ENCODE results near the gene PERM1.
"Not testable (repeated sequence)": the region's sequence is repeated elsewhere in the genome, so short reads cannot be mapped to it uniquely, and the experiment has no call there.

The PERM1 gene, protein sequence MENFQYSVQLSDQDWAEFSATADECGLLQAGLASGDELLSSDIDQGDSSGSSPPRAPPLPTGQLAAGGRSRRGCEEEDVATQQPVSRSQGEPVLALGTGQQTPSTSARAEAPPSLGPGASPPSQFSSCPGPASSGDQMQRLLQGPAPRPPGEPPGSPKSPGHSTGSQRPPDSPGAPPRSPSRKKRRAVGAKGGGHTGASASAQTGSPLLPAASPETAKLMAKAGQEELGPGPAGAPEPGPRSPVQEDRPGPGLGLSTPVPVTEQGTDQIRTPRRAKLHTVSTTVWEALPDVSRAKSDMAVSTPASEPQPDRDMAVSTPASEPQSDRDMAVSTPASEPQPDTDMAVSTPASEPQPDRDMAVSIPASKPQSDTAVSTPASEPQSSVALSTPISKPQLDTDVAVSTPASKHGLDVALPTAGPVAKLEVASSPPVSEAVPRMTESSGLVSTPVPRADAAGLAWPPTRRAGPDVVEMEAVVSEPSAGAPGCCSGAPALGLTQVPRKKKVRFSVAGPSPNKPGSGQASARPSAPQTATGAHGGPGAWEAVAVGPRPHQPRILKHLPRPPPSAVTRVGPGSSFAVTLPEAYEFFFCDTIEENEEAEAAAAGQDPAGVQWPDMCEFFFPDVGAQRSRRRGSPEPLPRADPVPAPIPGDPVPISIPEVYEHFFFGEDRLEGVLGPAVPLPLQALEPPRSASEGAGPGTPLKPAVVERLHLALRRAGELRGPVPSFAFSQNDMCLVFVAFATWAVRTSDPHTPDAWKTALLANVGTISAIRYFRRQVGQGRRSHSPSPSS

DNA sequence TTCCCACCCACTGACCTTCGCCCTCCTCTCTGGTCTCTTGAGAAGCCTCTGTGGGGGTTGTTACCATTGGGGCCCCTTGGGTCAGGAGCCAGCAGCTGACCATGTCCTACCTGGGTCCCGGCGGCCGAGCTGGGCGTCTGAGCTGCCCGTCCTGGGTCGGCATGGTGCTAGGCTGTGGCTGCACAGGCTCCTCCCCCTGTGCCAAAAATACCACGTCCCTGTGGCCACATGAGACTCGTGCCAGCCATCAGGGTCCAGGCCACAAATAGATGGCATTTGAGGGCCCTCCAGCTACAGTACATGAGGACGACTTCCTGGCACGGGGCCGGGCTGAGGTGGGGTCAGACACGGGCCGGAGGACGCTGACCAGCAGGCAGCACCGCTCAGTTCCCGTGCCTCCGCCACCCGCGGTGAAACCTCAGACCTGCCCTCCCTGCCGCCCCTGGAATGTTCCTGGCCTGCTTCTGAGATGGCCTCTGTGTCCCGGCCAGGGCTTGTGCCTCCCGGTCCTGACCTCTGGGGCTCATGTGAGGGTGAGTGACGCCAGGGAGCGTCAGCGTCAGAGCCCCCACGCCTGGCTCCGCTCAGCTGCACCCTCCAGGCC is at the start of gene PERM1:
TSS of gene PERM1 (minus strand) at position 139 of the 604 bp plus-strand sequence. CDS start 1,064 bp downstream, outside the sequence.
- DNase-seq (ENCODE audit: low read depth in 2 of 2, low spot score in 1 of 2), result no peak

DNA sequence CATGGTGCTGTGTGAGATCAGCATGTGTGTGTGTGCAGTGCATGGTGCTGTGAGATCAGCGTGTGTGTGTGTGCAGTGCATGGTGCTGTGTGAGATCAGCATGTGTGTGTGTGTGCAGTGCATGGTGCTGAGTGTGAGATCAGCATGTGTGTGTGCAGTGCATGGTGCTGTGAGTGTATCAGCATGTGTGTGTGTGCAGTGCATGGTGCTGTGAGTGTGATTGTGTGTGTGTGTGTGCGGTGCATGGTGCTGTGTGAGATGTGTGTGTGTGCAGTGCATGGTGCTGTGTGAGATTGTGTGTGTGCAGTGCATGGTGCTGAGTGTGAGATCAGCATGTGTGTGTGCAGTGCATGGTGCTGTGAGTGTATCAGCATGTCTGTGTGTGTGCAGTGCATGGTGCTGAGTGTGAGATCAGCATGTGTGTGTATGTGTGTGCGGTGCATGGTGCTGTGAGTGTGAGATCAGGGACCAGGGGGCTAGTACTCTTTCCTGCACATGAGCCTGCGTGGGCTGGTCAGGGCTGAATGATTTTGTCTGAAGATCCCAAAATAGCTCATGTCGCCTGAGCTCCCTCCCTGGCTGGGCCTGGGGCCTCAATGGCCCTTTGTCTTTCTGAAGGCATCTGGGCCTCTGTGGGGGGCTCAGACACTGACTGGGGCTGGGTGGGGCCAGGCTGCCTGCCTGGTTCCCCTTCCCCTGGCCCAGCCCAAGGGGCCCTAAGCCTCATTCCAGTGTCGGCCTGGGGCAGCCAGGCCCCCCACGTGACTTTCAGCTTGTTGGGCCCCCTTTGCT is 49.2 kb upstream of the PERM1 start:
- DNase-seq (ENCODE audit: low read depth in 2 of 2, low spot score in 1 of 2), result not testable (repeated sequence)

DNA sequence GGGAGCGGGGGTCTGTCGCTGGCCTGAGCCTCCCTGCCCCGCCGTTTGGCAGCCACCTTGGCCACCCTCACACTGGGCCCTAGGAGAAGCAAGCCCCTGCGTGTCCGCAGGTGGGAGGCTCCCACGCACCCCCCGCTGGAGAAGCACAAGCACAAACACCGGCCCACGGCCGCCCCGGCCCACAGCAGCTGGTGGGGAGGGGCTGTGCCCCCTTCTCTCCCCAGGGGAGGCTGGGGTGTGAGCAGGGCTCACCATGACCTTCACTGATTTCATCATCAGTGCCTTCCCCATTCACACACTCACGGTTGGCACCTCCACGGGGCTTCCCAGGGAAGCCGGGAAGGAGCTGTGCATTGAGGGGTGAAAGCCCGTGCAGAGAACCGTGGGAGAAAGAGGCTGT is 45.9 kb upstream of the PERM1 start:
- DNase-seq (ENCODE audit: low read depth in 2 of 2, low spot score in 1 of 2), result no peak

GRCh38 chr1:1026599-1027413 is 44.9 kb upstream of the PERM1 start:
- DNase-seq (ENCODE audit: low read depth in 2 of 2, low spot score in 1 of 2), result no peak

DNA sequence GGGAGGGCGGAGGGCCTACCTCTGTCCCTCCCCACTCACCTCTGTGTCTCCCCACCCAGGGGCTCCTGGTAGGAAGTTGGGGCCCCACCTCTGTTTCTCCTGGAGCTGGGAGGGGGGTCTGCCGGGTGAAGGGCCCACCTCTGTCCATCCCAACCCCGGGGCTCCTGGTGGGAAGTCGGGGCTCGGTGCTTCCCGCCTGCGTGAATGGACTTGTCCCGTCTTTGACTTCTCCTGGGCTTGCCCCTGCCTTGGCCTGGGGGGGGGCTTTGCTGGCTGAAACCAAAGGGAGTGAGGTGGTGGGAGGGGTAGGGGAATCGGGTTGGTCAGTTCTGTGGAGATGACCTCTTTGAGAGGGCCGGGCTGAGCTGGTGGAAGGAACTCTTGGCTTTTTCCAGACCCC is 43.8 kb upstream of the PERM1 start:
- DNase-seq (ENCODE audit: low read depth in 2 of 2, low spot score in 1 of 2), result no peak

DNA sequence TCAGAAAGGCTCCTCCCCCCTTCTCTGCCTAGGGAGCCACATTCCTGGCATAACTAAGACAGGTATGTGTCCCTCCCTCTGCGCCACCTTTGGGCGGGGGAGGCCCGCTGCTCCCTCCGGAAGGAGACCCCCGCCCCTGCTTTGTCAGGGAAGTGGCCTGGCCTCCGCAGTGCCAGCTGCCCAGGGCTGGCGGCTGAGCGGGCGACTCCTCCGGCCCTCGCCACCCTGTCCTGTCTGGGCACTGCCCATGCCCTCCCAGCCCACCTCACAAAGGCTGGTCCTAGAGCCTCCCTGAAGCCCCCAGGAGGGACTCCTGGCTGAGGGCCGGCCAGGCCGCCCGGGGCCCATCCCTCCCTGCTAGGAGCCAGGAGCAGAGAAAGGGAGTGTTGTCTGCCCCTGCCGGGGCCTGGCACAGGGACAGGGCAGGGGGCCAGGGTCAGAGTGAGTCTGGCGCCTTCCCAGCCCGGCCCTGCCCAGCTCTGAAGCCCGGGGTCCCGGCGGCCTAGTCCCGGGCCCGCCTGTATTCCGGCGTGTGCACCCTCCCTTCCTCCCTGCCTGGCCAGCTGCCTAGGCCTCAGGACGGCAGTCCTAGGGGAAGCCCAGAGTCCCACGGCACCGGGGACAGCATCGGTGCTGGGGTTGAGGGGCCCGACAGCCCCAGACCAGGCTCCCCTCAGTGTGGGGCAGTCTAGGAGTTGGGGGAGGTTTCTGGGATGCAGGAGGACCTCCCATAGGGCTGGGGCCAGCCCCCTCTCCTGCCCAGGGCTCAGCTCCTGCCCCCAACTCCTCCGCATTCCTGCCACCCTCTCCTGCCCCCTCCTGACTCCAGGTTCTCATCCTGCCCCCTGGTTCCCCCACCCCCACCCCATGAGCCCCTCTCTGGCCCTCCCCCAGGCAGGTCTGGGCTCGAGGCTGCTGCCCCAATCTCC is 43.1 kb upstream of the PERM1 start:
- no peak for DNase-seq (ENCODE audit: low read depth in 2 of 2, low spot score in 1 of 2)

- no peak for DNase-seq (ENCODE audit: low read depth in 2 of 2, low spot score in 1 of 2)
These were observed 42.4 kb upstream of the PERM1 start for GRCh38 chr1:1024149-1024770.

- no peak for DNase-seq (ENCODE audit: low read depth in 2 of 2, low spot score in 1 of 2)
These were observed 41.8 kb upstream of the PERM1 start for GRCh38 chr1:1023700-1024099.

DNA sequence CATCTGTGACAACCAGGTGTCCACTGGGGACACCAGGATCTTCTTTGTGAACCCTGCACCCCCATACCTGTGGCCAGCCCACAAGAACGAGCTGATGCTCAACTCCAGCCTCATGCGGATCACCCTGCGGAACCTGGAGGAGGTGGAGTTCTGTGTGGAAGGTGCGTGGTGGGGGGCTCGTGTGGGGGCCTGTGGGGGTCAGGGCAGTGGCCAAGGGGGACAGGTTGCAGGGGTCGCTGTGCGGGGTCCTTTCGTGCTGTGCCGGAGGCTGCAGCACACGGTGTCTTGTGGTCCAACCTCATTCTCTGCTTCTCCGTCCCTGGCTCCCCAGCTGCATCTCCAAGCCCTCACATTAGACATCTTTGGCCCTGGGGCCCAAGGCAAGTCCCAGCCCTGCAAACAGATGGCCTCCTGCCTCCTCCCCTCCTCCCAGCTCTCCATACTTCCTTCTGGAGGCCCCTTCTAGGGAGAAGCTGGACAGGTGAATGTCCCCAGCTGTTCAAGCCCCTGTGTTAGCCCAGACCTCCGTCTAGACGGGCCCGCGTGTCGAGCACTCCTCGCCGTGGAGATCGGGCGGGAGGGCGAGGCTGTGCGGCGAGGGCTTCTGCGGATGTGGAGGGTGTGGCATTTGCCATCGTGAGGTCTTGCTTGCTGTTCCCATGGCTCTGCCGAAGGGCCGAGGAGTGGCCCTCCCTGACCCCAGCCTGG is 40.6 kb upstream of the PERM1 start:
- no peak for DNase-seq (ENCODE audit: low read depth in 2 of 2, low spot score in 1 of 2)

GRCh38 chr1:1021920-1022259 is 40.0 kb upstream of the PERM1 start:
- no peak for DNase-seq (ENCODE audit: low read depth in 2 of 2, low spot score in 1 of 2)

DNA sequence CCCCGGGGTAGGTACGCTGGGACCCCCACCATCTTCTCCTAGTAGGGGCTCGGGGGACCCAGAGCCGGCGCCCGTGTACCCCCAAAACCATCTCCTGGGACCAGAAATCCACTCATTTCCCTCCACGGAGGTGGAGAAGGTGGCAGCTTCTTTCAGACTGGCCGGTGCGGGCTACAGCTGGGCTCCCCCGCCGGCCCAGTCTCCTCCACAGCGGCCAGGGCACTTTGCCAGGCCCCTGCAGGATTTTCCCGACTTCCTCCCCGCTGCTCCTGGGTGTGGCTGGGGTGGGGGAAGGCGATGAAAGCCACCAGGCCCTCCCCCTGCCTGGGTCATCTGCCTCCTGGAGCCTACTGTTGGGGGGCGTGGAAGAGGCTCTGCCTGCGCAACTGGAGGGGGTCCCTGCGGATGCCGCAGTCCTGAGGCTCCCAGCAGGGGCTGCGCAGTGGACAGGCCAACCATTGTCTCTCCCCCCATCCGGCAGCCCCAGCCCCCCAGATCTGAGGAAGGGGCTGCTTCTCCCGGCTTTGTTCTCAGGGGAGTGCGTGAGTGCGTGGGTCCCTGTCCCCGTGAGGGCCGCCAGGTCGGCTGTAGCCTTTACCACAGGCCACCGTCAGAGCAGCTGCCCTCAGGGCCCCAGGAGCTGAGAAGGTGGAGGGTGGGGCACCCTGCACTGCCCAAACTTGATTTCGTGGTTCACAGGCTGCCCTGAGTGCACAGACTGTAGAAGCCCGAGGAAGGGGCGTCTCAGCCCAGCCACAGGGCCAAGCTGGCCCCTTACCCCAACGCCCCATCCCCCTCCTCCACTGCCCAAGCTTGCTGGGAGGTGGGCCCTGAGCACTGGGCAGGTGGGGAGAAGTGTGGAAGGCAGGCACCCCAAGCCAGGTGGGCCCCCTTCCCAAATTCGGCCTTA is 39.4 kb upstream of the PERM1 start:
- DNase-seq (ENCODE audit: low read depth in 2 of 2, low spot score in 1 of 2), result no peak

DNA sequence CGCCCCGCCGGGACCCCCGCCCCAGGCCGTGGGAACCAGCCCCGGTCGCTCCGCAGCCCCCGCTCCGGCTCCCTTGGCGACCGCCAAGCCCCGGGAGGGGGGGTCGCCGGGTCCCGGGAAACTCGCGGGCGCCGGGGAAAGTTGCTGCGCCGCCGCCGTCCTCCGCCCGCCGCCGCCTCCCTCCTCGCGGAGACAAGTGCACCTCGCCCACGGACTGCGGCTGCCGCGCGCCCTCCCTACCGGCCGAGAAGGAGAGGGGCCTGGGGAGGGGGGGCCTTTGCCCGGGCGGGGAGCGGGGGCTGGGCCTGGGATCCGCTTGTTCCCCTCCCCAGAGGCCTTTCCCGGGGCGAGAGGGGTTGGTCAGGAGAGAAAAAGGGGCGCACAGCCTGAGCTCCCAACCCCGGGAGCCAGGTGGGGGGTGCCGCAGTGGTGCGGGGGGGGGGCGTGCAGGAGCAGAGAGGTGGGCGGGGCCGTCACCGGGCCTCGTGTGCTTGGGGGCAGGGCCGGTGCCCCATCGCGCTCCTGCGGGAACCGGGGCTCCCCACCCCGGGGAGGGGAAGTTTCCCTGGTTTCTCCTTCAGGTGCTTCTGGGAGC is 38.6 kb upstream of the PERM1 start:
- DNase-seq (ENCODE audit: low read depth in 2 of 2, low spot score in 1 of 2), result no peak

GRCh38 chr1:1020000-1020404 is 38.1 kb upstream of the PERM1 start, which contains the start of gene AGRN:
Gene AGRN, plus strand, starts transcription at chr1:1020120. Its CDS starts 53 bp downstream, at chr1:1020173.
- no peak for DNase-seq (ENCODE audit: low read depth in 2 of 2, low spot score in 1 of 2)

GRCh38 chr1:1019122-1019999 is 37.5 kb upstream of the PERM1 start:
- DNase-seq (ENCODE audit: low read depth in 2 of 2, low spot score in 1 of 2), result peak; percentile 54

DNA sequence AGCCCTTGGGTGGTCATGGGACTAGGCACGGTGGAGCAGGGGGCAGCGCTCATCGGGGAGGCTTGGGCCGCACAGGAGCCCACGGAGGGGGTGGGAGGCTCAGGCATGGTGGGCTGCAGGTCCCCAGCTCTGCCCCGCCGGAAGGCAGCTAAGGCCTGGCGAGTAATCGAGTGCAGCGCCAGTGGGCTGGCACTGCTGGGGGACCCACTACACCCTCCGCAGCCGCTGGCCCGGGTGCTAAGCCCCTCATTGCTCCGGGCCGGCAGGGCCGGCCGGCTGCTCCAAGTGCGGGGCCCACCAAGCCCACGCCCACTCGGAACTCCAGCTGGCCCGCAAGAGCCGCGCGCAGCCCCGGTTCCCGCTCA is 36.4 kb upstream of the PERM1 start:
- DNase-seq (ENCODE audit: low read depth in 2 of 2, low spot score in 1 of 2), result not testable (repeated sequence)
